Endothelial cell of umbilical vein (primary cell): ENCODE data around the gene PROC. TPM values are rescaled to one million over a fixed set of nuclear protein-coding genes. Genes with fewer than 3 reads are reported as not detected.

ENCODE experiments used
- BruUV-seq: library from RNA; stranded (reverse); fragments of 400-500 nt; replicated peaks from 2 replicates; lab custom pipeline; 2021; lab: Mats Ljungman, UMichigan
- CTCF ChIA-PET: fragments of 300-600, 350-600 bp; sonication (Branson Sonifier 250); formaldehyde crosslinking; loops from one replicate; lab custom pipeline; 2021; ENCODE audit warnings: antibody characterized with exemption, inconsistent platforms; lab: Charles Lee
- POLR2A ChIA-PET: fragments of 300-600, 350-600 bp; sonication (Branson Sonifier 250); formaldehyde crosslinking; loops from one replicate; lab custom pipeline; 2021; ENCODE audit warnings: antibody characterized with exemption, inconsistent platforms; lab: Charles Lee
- DNase-seq: peaks from one replicate; pipeline ENCODE4 v3.0.0-alpha.2; 2011; ENCODE audit warnings: low read depth, low spot score
- FAIRE-seq: peaks from 2 replicates; lab custom pipeline; 2011; peaks lifted over from hg19 to GRCh38; lab: Jason Lieb, UNC
- H2AFZ ChIP-seq: 2 replicates; pipeline ENCODE4 v1.6.0; 2012; ENCODE audit warnings: low read depth, low read length, control low read depth, inconsistent platforms
- H3K27ac ChIP-seq: 2 replicates; pipeline ENCODE4 v1.5.1; 2011; ENCODE audit warnings: low read depth, mild to moderate bottlenecking, control low read depth, low read length, moderate library complexity; ENCODE audit not compliant: insufficient read depth
- H3K27me3 ChIP-seq, 2 experiments: 2 replicates each; pipeline versions ENCODE4 v1.6.0 to v1.6.1; 2011; ENCODE audit warnings: low read length in 2 of 2, mixed read lengths in 1 of 2; ENCODE audit not compliant: control insufficient read depth in 2 of 2, insufficient read depth in 2 of 2
- H3K36me3 ChIP-seq, 2 experiments: 2 replicates in 1 of 2; 3 replicates in 1 of 2; pipeline ENCODE4 v1.5.1; 2011; ENCODE audit warnings: low read length in 2 of 2, mild to moderate bottlenecking in 1 of 2, moderate library complexity in 1 of 2; ENCODE audit not compliant: control insufficient read depth in 2 of 2, insufficient read depth in 2 of 2; ENCODE audit errors: extremely low read depth in 1 of 2
- H3K4me1 ChIP-seq: 3 replicates; pipeline ENCODE4 v1.5.1; 2011; ENCODE audit warnings: mild to moderate bottlenecking, low read length; ENCODE audit not compliant: control insufficient read depth, insufficient read depth; ENCODE audit errors: extremely low read depth
- H3K4me2 ChIP-seq: 2 replicates; pipeline ENCODE4 v1.6.1; 2011; ENCODE audit warnings: low read length, control low read depth, mixed read lengths; ENCODE audit not compliant: insufficient read depth
- H3K4me3 ChIP-seq, 3 experiments: fragments of 200-600 bp in 1 of 3; sonication (generic), shearing (Covaris generic) in 1 of 3; replicated peaks in 1 of 3; 2 replicates each; pipeline ENCODE4 v1.5.1; 2011 to 2016; ENCODE audit warnings: control low read depth in 3 of 3, low read length in 3 of 3, mild to moderate bottlenecking in 2 of 3, inconsistent platforms in 1 of 3, low read depth in 1 of 3, moderate library complexity in 1 of 3; ENCODE audit not compliant: insufficient read depth in 1 of 3
- H3K79me2 ChIP-seq: 2 replicates; pipeline ENCODE4 v1.6.0; 2012; ENCODE audit warnings: low read length, inconsistent platforms; ENCODE audit not compliant: control insufficient read depth, insufficient read depth
- H3K9ac ChIP-seq: replicated peaks from 2 replicates; pipeline ENCODE3; 2011; ENCODE audit warnings: low read length, control low read depth; ENCODE audit not compliant: insufficient read depth; ENCODE audit errors: extremely low read depth
- H3K9me1 ChIP-seq: replicated peaks from 3 replicates; pipeline ENCODE4 v1.6.0; 2011; ENCODE audit warnings: mild to moderate bottlenecking, low read length; ENCODE audit not compliant: control insufficient read depth, insufficient read depth; ENCODE audit errors: extremely low read depth
- H3K9me3 ChIP-seq: replicated peaks from 2 replicates; pipeline ENCODE4 v1.5.1; 2012; ENCODE audit warnings: low read length, inconsistent platforms; ENCODE audit not compliant: control insufficient read depth, insufficient read depth
- H4K20me1 ChIP-seq: replicated peaks from 2 replicates; pipeline ENCODE3; 2011; ENCODE audit warnings: mild to moderate bottlenecking, low read length; ENCODE audit not compliant: control insufficient read depth, insufficient read depth; ENCODE audit errors: extremely low read depth
- EZH2 ChIP-seq: IDR thresholded peaks from 2 replicates; pipeline ENCODE4 v1.6.1; 2012; ENCODE audit warnings: borderline replicate concordance, low read depth, mild to moderate bottlenecking, moderate library complexity, low read length, inconsistent platforms; ENCODE audit not compliant: severe bottlenecking
- FOS ChIP-seq: IDR thresholded peaks from 2 replicates; pipeline ENCODE4 v1.6.1; 2011; ENCODE audit warnings: mild to moderate bottlenecking, low read length, moderate library complexity, borderline replicate concordance; ENCODE audit not compliant: insufficient read depth
- GATA2 ChIP-seq: IDR thresholded peaks from 2 replicates; pipeline ENCODE4 v1.7.0; 2011; ENCODE audit warnings: low read depth, mild to moderate bottlenecking, moderate library complexity, mixed read lengths, low read length; ENCODE audit not compliant: insufficient read length, insufficient read depth
- JUN ChIP-seq: IDR thresholded peaks from 2 replicates; pipeline ENCODE4 v1.6.1; 2011; ENCODE audit warnings: borderline replicate concordance, low read depth; ENCODE audit not compliant: insufficient read length, insufficient read depth
- MYC ChIP-seq: IDR thresholded peaks from one replicate; pipeline ENCODE4 v1.6.1; 2011; ENCODE audit warnings: mild to moderate bottlenecking, low read depth, low read length
- POLR2A ChIP-seq: IDR thresholded peaks from 2 replicates; pipeline ENCODE4 v1.6.1; 2012; ENCODE audit warnings: low read depth, mild to moderate bottlenecking, control low read depth, low read length
- POLR2AphosphoS5 ChIP-seq: IDR thresholded peaks from 2 replicates; pipeline ENCODE4 v1.6.1; 2012; ENCODE audit warnings: low read depth, mild to moderate bottlenecking, control low read depth, low read length, moderate library complexity; ENCODE audit not compliant: insufficient read depth
- dilution Hi-C: fragments of 300-500 bp; cut with MboI; formaldehyde crosslinking; loops from one replicate; pipeline ENCODE4 v1.15.0; 2019; ENCODE audit warnings: low sequenced_read_pairs; ENCODE audit not compliant: extremely low pct_ligation_motif_present
- intact Hi-C: fragments of 100-400 bp; cut with micrococcal nuclease; formaldehyde crosslinking; loops from one replicate; pipeline ENCODE4 v1.10.0; 2022
- polyA plus RNA-seq, 4 experiments: library from polyadenylated mRNA; depleted of rRNA in 3 of 4; stranded (reverse) in 3 of 4; unstranded in 1 of 4; fragments of >200 nt; gene quantifications; 2 replicates each; pipeline versions ENCODE4 v1.2.1 to v1.2.3, GENCODE V29; 2011 to 2012; ENCODE audit warnings: missing spikeins in 1 of 4
- total RNA-seq: library from RNA; stranded (reverse); gene quantifications from 2 replicates; pipeline ENCODE4 v1.2.3, GENCODE V29; 2021
- TF ChIP-seq, protein P1 (sequence below), 2 donors: IDR thresholded peaks; 1 replicate in 1 of 2; 2 replicates in 1 of 2; pipeline ENCODE4 v1.5.1; 2011; ENCODE audit warnings: low read length in 2 of 2, mild to moderate bottlenecking in 2 of 2, moderate library complexity in 2 of 2, control low read depth in 1 of 2, inconsistent platforms in 1 of 2, low read depth in 1 of 2; ENCODE audit not compliant: insufficient read depth in 1 of 2; ENCODE audit errors: extremely low read depth in 1 of 2
- TF ChIP-seq, protein P2 (sequence below): IDR thresholded peaks from 2 replicates; pipeline ENCODE4 v1.6.1; 2011; ENCODE audit not compliant: insufficient read depth, insufficient read length

PROC gene
- total and polyA plus RNA-seq, 2 donors (not counting 3 experiments of a cell fraction or from before 2014, with no cell fraction given), result not detected

DNA sequence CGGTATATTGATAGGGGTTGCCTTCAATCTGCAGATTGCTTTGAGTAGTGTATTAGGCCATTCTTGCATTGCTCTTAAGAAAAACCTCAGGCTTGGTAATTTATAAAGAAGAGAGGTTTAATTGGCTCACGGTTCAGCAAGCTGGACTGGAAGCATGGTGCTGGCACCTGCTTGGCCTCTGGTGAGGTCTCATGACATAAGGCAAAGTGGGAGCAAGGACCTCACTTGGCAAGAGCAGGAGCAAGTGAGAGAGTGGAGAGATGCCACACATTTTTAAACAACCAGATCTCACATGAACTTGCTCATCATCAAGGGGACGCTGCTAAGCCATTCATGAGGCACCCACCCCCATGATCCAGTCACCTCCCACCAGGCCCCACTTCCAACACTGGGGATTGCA, 35.4 kb upstream of the PROC start:
- H3K9me1 ChIP-seq, result peaks cover 4% of the 10 kb centered on the region
- peaks cover 29% of the 10 kb centered on the region for H3K4me1 ChIP-seq
- H4K20me1 ChIP-seq, result peaks cover 9% of the 10 kb centered on the region
- peaks cover 78% of the 10 kb centered on the region for H3K79me2 ChIP-seq
- TF ChIP-seq POLR2A, result no peak
- TF ChIP-seq, protein P1, sequence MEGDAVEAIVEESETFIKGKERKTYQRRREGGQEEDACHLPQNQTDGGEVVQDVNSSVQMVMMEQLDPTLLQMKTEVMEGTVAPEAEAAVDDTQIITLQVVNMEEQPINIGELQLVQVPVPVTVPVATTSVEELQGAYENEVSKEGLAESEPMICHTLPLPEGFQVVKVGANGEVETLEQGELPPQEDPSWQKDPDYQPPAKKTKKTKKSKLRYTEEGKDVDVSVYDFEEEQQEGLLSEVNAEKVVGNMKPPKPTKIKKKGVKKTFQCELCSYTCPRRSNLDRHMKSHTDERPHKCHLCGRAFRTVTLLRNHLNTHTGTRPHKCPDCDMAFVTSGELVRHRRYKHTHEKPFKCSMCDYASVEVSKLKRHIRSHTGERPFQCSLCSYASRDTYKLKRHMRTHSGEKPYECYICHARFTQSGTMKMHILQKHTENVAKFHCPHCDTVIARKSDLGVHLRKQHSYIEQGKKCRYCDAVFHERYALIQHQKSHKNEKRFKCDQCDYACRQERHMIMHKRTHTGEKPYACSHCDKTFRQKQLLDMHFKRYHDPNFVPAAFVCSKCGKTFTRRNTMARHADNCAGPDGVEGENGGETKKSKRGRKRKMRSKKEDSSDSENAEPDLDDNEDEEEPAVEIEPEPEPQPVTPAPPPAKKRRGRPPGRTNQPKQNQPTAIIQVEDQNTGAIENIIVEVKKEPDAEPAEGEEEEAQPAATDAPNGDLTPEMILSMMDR (IDR thresholded peaks at IDR 0.05; ENCODE audit: extremely low read depth in 1 of 2, insufficient read depth in 1 of 2, low read depth in 1 of 2, low read length in 2 of 2), result no peak
- TF ChIP-seq EZH2, result no peak
- TF ChIP-seq, protein P2, sequence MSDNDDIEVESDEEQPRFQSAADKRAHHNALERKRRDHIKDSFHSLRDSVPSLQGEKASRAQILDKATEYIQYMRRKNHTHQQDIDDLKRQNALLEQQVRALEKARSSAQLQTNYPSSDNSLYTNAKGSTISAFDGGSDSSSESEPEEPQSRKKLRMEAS, result no peak
- no peak for TF ChIP-seq FOS
- TF ChIP-seq POLR2AphosphoS5, result no peak
- no peak for TF ChIP-seq GATA2
- no peak for TF ChIP-seq MYC
- no peak for TF ChIP-seq JUN
- BruUV-seq, result no TSS peak
- no peak overlapping the region for H2AFZ ChIP-seq
- no peak overlapping the region for H3K4me2 ChIP-seq
- no peak overlapping the region for H3K4me3 ChIP-seq
- FAIRE-seq (no peak), DNase-seq (no peak)
- H3K9ac ChIP-seq, result no peak overlapping the region
- intact Hi-C loops (no loop called here), dilution Hi-C loops (no loop called here)
- no peaks in the 10 kb centered on the region for H3K27me3 ChIP-seq
- H3K36me3 ChIP-seq, result no peaks in the 10 kb centered on the region
- ChIA-PET CTCF (interaction anchor here (1.5 kb wide), 1 partner anchor 22 kb away, joined by 4 read pairs; no protein-coding TSS in a partner anchor), POLR2A (no interaction called here)
- H3K27ac ChIP-seq, result no peak overlapping the region
- no peaks in the 10 kb centered on the region for H3K9me3 ChIP-seq
